ENCODE measurements around the gene SCLT1. TPM values are rescaled to one million over a fixed set of nuclear protein-coding genes. Genes with fewer than 3 reads are reported as not detected.

Gene SCLT1
- polyA plus RNA-seq, 2 of the 4 experiments (the other 2 are of a cell fraction): 7.4 to 12.1 TPM

GRCh38 chr4:128866269-128866668, 227.1 kb downstream of the SCLT1 start (continued):
- no peak for TF ChIP-seq PBX3 (IDR thresholded peaks at IDR 0.05)
- no peak for TF ChIP-seq ZC3H11A (IDR thresholded peaks at IDR 0.05)
- TF ChIP-seq, protein P1, sequence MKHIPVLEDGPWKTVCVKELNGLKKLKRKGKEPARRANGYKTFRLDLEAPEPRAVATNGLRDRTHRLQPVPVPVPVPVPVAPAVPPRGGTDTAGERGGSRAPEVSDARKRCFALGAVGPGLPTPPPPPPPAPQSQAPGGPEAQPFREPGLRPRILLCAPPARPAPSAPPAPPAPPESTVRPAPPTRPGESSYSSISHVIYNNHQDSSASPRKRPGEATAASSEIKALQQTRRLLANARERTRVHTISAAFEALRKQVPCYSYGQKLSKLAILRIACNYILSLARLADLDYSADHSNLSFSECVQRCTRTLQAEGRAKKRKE (CRISPR knock-in tag; IDR thresholded peaks at IDR 0.05; ENCODE audit: low read depth): no peak
- TF ChIP-seq MYC (IDR thresholded peaks at IDR 0.05; ENCODE audit: borderline replicate concordance, low read length): no peak

DNA sequence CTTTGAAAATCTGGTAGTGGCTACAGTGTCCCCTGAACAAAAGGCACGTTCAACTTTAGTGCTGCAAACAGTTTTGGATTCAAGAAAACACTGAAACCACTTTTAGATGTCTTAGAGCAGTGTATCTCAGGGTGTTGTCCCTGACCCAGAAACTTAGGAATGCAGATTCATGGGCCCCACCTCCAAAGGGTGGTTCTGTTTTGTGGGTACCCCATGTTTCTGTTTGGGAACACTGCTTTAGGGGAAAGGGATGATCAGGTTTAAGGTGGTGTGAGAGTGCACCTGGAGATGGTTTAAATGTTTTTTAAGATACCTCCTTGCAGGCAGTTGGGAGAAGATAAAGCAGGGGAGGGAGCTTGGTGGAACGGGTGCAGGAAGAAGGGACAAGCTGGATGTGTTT, 228.2 kb downstream of the SCLT1 start:
- TF ChIP-seq, protein P2, sequence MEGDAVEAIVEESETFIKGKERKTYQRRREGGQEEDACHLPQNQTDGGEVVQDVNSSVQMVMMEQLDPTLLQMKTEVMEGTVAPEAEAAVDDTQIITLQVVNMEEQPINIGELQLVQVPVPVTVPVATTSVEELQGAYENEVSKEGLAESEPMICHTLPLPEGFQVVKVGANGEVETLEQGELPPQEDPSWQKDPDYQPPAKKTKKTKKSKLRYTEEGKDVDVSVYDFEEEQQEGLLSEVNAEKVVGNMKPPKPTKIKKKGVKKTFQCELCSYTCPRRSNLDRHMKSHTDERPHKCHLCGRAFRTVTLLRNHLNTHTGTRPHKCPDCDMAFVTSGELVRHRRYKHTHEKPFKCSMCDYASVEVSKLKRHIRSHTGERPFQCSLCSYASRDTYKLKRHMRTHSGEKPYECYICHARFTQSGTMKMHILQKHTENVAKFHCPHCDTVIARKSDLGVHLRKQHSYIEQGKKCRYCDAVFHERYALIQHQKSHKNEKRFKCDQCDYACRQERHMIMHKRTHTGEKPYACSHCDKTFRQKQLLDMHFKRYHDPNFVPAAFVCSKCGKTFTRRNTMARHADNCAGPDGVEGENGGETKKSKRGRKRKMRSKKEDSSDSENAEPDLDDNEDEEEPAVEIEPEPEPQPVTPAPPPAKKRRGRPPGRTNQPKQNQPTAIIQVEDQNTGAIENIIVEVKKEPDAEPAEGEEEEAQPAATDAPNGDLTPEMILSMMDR (IDR thresholded peaks at IDR 0.05): no peak
- TF ChIP-seq POLR2AphosphoS2 (conservative IDR thresholded peaks at IDR 0.05; ENCODE audit: low read length): peak; percentile 82; the same call in 1 of the 2 replicates
- no peak overlapping the region for H3K4me2 ChIP-seq
- 87% methylated on average over 2 of the region's 2 CpGs for WGBS (ENCODE audit: missing lambda C conversion rate)
- no peaks in the 10 kb centered on the region for H3K9me3 ChIP-seq
- peaks cover 51% of the 10 kb centered on the region for H3K4me1 ChIP-seq
- ATAC-seq (no peak), FAIRE-seq (no peak), DNase-seq (ENCODE audit: low read depth in 1 of 2, low spot score in 1 of 2) (no peak)
- H3K4me3 ChIP-seq: no peak overlapping the region
- peak overlapping the region in 1 of 2 experiments; percentile 11; a peak in 1 of 6 replicates for H3K27ac ChIP-seq
- ChIA-PET CTCF (interaction anchor here (0.7 kb wide), 1 partner anchor 13 kb away, joined by 3 read pairs; no protein-coding TSS in a partner anchor), POLR2A (no interaction called here)

DNA sequence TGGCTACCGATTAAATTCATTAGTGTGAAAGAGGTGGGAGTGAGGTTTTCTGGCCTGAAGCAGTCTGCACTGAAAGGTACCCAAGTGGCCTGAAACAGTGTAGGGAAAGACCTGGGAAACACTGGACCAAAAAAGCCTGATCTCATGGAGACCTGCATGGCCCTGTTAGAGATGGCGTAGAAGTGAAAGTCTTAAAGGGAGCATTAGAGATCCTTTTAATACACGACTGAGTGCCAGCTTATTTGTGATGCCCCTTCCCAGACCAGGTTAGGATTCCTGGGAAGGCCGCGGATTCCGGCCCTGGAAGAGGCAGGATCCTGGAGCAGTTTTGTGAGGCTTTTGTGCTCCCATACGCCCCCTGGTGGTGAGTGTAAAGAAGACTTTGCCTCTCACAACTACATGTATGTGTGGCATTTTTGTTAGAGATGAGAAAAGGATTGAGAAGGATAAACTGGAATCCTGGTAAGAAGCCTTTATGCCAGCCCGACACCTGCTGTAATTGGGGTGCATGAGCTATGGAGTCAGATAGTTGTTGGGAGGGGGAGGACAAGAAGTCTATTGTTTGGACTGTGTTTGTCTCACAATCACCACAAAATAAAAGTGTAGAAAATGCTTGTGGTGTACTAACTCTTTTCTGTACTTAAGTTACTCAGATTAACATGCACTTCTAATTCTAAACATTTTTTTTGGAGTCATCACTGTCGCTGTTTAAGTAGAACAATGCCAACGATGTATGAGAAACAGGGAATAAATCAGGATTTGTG, 229.8 kb downstream of the SCLT1 start:
- H3K4me3 ChIP-seq: no peak overlapping the region
- DNase-seq (ENCODE audit: low read depth in 1 of 2, low spot score in 1 of 2) (peak; percentile 52 to 81), FAIRE-seq (no peak), ATAC-seq (peak; percentile 82 to 88)
- TF ChIP-seq, protein P2 (IDR thresholded peaks at IDR 0.05): peak; percentile 75
- TF ChIP-seq HOXB5 (CRISPR knock-in tag; IDR thresholded peaks at IDR 0.05) (no peak), RAD21 (conservative IDR thresholded peaks at IDR 0.05 in 1 of 2, IDR thresholded peaks at IDR 0.05 in 1 of 2) (peak; percentile 64 to 67), POLR2AphosphoS2 (conservative IDR thresholded peaks at IDR 0.05; ENCODE audit: low read length) (peak; percentile 46; the same call in 1 of the 2 replicates), SMC3 (IDR thresholded peaks at IDR 0.05) (peak; percentile 78)
- H3K27ac ChIP-seq: peak overlapping the region; percentile 43 to 80; a peak in 5 of 6 replicates
- H3K4me1 ChIP-seq: peaks cover 38% of the 10 kb centered on the region
- ChIA-PET POLR2A (interaction anchor here (0.8 kb wide), 1 partner anchor 230 kb away, joined by 3 read pairs; the partner anchor contains the start of gene SCLT1), CTCF (interaction anchor here (0.6 to 2.7 kb wide), 15 partner anchors 8 to 438 kb away, joined by 3 to 13 read pairs (median 3); partner anchors contain the start of gene JADE1)
- H3K9me3 ChIP-seq: no peaks in the 10 kb centered on the region
- WGBS (ENCODE audit: missing lambda C conversion rate): 43% methylated on average over 10 of the region's 10 CpGs
- peak overlapping the region; percentile 16; the same call in 1 of the 3 replicates for H3K4me2 ChIP-seq

All from A549 (cell line).